Measurements from ENCODE around the gene TNK2. TPM values are rescaled to one million over a fixed set of nuclear protein-coding genes. Genes with fewer than 3 reads are reported as not detected.
"Not testable (repeated sequence)": the region's sequence is repeated elsewhere in the genome, so short reads cannot be mapped to it uniquely, and the experiment has no call there.

The TNK2 gene
- polyA plus RNA-seq, 4 donors: 6.7 to 32.8 (median 16.2) TPM

DNA sequence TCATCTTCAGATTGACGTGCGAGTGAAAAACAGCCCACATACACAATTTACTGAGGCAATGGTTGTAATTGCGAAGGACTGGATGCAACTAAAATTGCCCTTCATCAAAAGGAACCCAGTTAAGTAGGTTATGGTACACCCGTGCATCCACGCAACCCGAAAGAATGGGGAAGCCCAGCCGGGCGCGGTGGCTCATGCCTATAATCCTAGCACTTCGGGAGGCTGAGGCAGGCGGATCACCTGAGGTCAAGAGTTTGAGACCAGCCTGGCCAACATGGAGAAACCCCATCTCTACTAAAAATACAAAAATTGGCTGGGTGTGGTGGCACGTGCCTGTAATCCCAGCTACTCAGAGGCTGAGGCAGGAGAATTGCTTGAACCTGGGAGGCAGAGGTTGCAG is 46.0 kb downstream of the TNK2 start:
- H3K36me3 ChIP-seq (ENCODE audit: control insufficient read depth in 3 of 3, insufficient read depth in 2 of 3, low read depth in 1 of 3, low read length in 3 of 3): peaks cover 0 to 33% (median 2%) of the 10 kb centered on the region in 3 donors
- 92 to 95% (median 92%) methylated on average over 12 of the region's 12 CpGs for WGBS, 3 donors
- H3K27ac ChIP-seq (ENCODE audit: low read depth in 1 of 3, low read length in 2 of 3); H3K27me3 ChIP-seq (ENCODE audit: control insufficient read depth in 3 of 3, insufficient read depth in 3 of 3, low read length in 3 of 3); H3K9me3 ChIP-seq (ENCODE audit: control insufficient read depth in 2 of 2, insufficient read depth in 1 of 2, low read depth in 1 of 2, low read length in 1 of 2); DNase-seq; FAIRE-seq; H3K4me3 ChIP-seq (ENCODE audit: low read depth in 1 of 3, low read length in 3 of 3); H3K4me1 ChIP-seq (ENCODE audit: control insufficient read depth in 3 of 3, insufficient read depth in 2 of 3, low read depth in 1 of 3, low read length in 2 of 3): not testable (repeated sequence)

DNA sequence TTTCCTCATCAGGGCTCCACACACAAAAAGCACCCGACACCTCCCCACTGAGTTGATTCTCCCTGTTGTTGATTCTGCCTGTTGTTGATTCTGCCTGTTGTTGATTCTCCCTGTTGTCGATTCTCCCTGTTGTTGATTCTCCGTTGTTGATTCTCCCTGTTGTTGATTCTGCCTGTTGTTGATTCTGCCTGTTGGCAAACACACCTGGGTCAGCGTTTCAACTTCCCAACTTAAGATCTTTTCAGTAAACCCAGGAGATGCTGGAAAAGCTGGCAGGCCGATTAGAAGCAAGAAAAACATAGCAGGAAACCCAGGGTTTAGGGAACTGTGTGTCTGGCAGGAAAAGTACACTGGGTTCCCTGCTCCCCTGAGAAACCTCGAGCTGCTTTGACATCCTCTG is 47.9 kb downstream of the TNK2 start:
- no peak for FAIRE-seq
- H3K9me3 ChIP-seq (ENCODE audit: control insufficient read depth in 2 of 2, insufficient read depth in 1 of 2, low read depth in 1 of 2, low read length in 1 of 2): no peaks in the 10 kb centered on the region
- H3K4me1 ChIP-seq (ENCODE audit: control insufficient read depth in 3 of 3, insufficient read depth in 2 of 3, low read depth in 1 of 3, low read length in 2 of 3): peaks cover 0 to 10% (median 0%) of the 10 kb centered on the region in 3 donors
- DNase-seq: no peak
- peaks cover 0 to 15% (median 0%) of the 10 kb centered on the region in 3 donors for H3K36me3 ChIP-seq (ENCODE audit: control insufficient read depth in 3 of 3, insufficient read depth in 2 of 3, low read depth in 1 of 3, low read length in 3 of 3)
- WGBS, 3 donors: 63 to 69% (median 66%) methylated on average over 6 of the region's 6 CpGs
- no peak overlapping the region for H3K4me3 ChIP-seq (ENCODE audit: low read depth in 1 of 3, low read length in 3 of 3)
- H3K27ac ChIP-seq (ENCODE audit: low read depth in 1 of 3, low read length in 2 of 3): no peak overlapping the region
- peaks cover 0 to 6% (median 0%) of the 10 kb centered on the region in 3 donors for H3K27me3 ChIP-seq (ENCODE audit: control insufficient read depth in 3 of 3, insufficient read depth in 3 of 3, low read length in 3 of 3)

DNA sequence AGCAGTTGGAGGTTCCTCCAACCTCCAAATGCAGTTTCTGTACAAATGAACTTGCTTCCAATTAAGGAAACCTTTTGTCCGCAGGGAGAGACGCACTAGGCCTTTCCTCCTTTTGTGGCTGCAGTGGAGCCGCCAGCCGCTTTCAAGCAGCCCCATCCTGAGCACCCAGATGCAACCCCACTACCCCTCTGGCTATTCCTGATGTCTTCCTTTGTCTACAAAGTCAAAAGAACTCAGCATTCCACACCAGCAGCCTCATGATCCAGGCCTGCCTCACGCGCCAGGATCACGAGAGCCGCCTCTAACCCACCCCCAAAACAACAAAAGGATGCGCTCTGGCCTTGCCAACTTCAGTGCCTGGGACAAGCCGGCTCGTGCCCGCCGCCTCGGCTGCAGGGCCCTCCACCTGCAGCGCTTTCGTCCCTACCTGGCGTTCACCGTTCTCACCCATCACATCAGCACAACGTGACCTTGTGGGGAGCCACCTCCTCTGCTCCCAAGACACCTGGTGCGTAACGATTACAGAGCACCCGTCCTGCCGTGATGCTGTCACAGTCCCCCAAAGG is 48.4 kb downstream of the TNK2 start:
- WGBS, 3 donors: 82 to 87% (median 84%) methylated on average over 22 to 23 of the region's 23 CpGs

DNA sequence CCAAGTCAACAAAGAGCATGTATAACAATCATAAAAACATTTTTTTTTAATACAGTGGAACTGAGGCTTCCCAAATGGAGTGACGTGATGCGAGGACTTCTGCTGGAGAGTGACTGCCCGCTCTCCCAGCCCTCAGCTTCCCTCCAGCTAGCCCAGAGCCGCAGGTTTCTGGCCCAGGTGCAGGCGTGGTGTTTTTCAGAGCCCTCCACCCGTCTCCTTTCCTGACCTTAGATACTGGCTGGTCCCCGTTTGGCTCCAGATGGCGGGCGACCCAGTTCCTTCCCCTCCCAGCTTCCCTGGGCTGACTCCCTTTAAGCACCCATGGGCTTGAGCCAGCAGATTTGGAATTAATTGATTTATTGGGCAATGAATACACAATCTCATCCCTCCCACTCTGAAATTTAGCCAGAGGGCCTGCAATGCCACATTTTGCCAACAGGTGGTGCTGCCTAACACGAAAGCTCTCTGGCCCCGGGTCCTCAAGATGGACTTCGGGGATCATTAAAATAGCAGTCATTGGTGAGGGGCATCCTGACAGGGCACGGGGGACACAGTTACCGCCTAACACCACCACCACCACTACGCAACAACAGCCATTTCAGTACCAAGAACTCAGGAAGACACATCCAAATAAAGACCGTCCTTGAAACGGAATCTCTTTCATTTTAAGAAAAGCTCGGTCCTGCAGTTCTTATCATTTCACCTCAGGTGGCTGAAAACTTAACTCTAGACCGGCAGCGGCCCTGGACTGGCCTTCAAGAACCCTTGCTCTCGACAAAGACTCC is 49.1 kb downstream of the TNK2 start:
- peaks cover 0 to 10% (median 0%) of the 10 kb centered on the region in 3 donors for H3K4me1 ChIP-seq (ENCODE audit: control insufficient read depth in 3 of 3, insufficient read depth in 2 of 3, low read depth in 1 of 3, low read length in 2 of 3)
- peaks cover 0 to 11% (median 0%) of the 10 kb centered on the region in 3 donors for H3K36me3 ChIP-seq (ENCODE audit: control insufficient read depth in 3 of 3, insufficient read depth in 2 of 3, low read depth in 1 of 3, low read length in 3 of 3)
- no peak overlapping the region for H3K27ac ChIP-seq (ENCODE audit: low read depth in 1 of 3, low read length in 2 of 3)
- H3K27me3 ChIP-seq (ENCODE audit: control insufficient read depth in 3 of 3, insufficient read depth in 3 of 3, low read length in 3 of 3): peaks cover 0 to 6% (median 0%) of the 10 kb centered on the region in 3 donors
- no peaks in the 10 kb centered on the region for H3K9me3 ChIP-seq (ENCODE audit: control insufficient read depth in 2 of 2, insufficient read depth in 1 of 2, low read depth in 1 of 2, low read length in 1 of 2)
- DNase-seq (peak; percentile 68 to 79), FAIRE-seq (no peak)
- 7 to 17% (median 7%) methylated on average over 21 of the region's 21 CpGs for WGBS, 3 donors
- H3K4me3 ChIP-seq (ENCODE audit: low read depth in 1 of 3, low read length in 3 of 3): no peak overlapping the region

More for the DNA sequence above, 48.4 kb downstream of the TNK2 start:
- Histone ChIP-seq H3K9me3 (ENCODE audit: control insufficient read depth in 2 of 2, insufficient read depth in 1 of 2, low read depth in 1 of 2, low read length in 1 of 2) (no peaks in the 10 kb centered on the region), H3K4me3 (ENCODE audit: low read depth in 1 of 3, low read length in 3 of 3) (no peak overlapping the region), H3K36me3 (ENCODE audit: control insufficient read depth in 3 of 3, insufficient read depth in 2 of 3, low read depth in 1 of 3, low read length in 3 of 3) (peaks cover 0 to 12% (median 0%) of the 10 kb centered on the region in 3 donors), H3K4me1 (ENCODE audit: control insufficient read depth in 3 of 3, insufficient read depth in 2 of 3, low read depth in 1 of 3, low read length in 2 of 3) (peaks cover 0 to 10% (median 0%) of the 10 kb centered on the region in 3 donors), H3K27ac (ENCODE audit: low read depth in 1 of 3, low read length in 2 of 3) (no peak overlapping the region), H3K27me3 (ENCODE audit: control insufficient read depth in 3 of 3, insufficient read depth in 3 of 3, low read length in 3 of 3) (peaks cover 0 to 6% (median 0%) of the 10 kb centered on the region in 3 donors)
- no peak for FAIRE-seq
- no peak for DNase-seq

DNA sequence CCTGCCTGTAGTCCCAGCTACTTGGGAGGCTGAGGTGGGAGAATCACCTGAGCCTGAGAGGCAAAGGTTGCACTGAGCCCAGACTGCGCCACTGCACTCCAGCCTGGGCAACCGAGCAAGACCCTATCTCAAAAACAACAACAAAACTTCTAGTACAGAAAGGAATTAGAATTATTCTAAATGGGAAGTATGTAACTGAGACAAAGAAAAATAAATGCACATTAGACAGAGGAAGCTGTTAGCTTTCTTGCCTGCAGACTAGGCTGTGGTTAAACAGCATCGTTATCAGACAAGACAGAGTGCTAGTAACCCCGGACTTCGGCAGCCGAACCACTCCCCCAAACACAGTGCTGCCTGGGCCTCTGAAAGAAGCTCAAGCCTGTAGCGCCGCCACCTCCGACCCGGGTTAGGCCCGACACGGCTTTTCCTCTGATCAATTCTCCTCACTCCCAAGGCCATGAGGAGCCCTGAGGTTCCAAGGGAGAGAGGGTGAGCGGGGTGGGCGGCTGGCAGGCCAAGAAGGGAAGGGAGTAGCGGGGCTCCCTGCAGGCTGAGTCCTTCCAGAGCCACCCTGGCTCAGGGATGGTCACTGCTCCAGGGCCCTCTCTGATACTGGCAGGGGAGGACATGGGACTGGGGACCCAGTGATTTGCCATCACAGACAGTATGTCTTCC is 51.8 kb downstream of the TNK2 start:
- peaks cover 0 to 10% (median 0%) of the 10 kb centered on the region in 3 donors for H3K4me1 ChIP-seq (ENCODE audit: control insufficient read depth in 3 of 3, insufficient read depth in 2 of 3, low read depth in 1 of 3, low read length in 2 of 3)
- H3K4me3 ChIP-seq (ENCODE audit: low read depth in 1 of 3, low read length in 3 of 3): no peak overlapping the region
- no peaks in the 10 kb centered on the region for H3K9me3 ChIP-seq (ENCODE audit: control insufficient read depth in 2 of 2, insufficient read depth in 1 of 2, low read depth in 1 of 2, low read length in 1 of 2)
- 47 to 56% (median 47%) methylated on average over 13 to 15 of the region's 15 CpGs for WGBS, 3 donors
- no peak for FAIRE-seq
- peaks cover 0 to 6% (median 0%) of the 10 kb centered on the region in 3 donors for H3K27me3 ChIP-seq (ENCODE audit: control insufficient read depth in 3 of 3, insufficient read depth in 3 of 3, low read length in 3 of 3)
- DNase-seq: peak; percentile 19 to 29
- no peaks in the 10 kb centered on the region for H3K36me3 ChIP-seq (ENCODE audit: control insufficient read depth in 3 of 3, insufficient read depth in 2 of 3, low read depth in 1 of 3, low read length in 3 of 3)
- no peak overlapping the region for H3K27ac ChIP-seq (ENCODE audit: low read depth in 1 of 3, low read length in 2 of 3)

DNA sequence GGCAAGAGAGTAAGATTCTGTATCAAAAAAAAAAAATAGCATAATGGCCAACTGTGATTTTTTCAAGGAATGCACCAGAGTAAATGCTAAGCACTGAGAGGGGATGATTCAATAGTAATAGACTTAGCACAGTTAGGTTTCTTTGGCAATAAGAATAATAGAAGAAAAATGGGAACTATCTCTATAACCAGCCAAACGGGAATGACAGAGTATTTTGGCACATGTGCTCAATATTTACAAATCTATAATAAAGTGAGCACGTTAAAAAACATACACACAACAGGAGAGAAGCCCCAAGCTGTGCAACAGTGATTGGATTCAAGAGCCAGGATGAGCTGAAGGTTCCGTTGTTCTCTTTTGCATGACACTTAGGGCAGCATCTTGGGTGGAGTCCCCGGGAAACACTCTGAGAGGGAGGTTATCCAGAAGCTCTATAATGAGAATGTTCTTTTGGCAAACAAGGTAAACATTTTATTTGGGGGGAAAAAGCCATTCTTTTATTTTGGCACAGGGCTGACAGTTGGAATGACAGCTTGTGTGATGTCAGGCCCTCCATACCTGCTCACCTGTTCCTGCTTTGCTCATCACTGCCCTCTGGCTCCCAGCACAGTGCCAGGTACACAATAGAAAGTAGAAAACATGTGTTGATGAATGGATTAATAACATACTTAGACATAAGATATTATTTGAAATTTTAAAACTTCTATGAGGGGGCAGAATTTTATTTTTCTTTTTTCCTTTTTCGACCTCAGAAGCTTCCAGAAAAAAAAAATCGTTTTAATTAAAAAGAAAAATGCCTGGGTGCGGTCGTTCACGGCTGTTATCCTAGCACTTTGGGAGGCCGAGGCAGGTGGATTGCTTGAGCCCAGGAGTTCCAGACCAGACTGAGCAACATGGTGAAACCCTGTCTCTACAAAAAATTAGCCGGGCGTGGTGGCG is 52.6 kb downstream of the TNK2 start:
- Histone ChIP-seq H3K4me1 (ENCODE audit: control insufficient read depth in 3 of 3, insufficient read depth in 2 of 3, low read depth in 1 of 3, low read length in 2 of 3) (peaks cover 0 to 10% (median 0%) of the 10 kb centered on the region in 3 donors), H3K36me3 (ENCODE audit: control insufficient read depth in 3 of 3, insufficient read depth in 2 of 3, low read depth in 1 of 3, low read length in 3 of 3) (no peaks in the 10 kb centered on the region), H3K27me3 (ENCODE audit: control insufficient read depth in 3 of 3, insufficient read depth in 3 of 3, low read length in 3 of 3) (peaks cover 0 to 6% (median 0%) of the 10 kb centered on the region in 3 donors), H3K4me3 (ENCODE audit: low read depth in 1 of 3, low read length in 3 of 3) (no peak overlapping the region), H3K9me3 (ENCODE audit: control insufficient read depth in 2 of 2, insufficient read depth in 1 of 2, low read depth in 1 of 2, low read length in 1 of 2) (no peaks in the 10 kb centered on the region), H3K27ac (ENCODE audit: low read depth in 1 of 3, low read length in 2 of 3) (no peak overlapping the region)
- FAIRE-seq (no peak), DNase-seq (peak in 1 of 2 donors; percentile 39)
- 76 to 78% (median 77%) methylated on average over 13 of the region's 13 CpGs for WGBS, 3 donors

DNA sequence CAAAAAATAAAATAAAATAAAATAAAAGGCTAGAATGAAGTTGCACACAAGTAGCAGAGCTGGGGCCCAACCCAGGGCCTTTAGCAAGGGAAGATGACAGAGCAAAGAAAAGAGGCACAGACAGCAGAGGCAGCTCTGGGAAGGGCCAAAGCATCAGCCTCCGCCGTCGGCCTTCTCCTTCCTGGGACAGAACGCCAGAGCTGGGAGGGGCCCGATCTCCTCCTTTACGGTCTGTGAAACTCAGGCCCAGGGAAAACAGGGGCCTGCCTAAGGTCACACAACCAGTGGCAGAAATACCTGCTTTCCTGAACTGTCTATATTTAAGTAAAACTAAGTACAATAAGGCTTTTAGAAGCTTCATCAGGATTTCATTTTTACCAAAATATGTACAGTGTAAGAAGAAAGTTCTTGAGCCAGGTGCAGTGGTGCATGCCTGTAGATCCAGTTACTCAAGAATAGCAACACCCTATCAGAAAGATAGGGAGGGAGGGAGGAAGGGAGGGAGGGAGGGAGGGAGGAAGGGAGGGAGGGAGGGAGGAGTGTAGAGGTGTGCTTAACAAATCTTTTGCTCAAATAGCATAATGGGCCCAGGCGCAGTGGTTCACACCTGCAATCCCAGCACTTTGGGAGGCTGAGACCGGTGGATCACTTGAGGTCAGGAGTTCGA is 53.6 kb downstream of the TNK2 start:
- 54 to 69% (median 68%) methylated on average over 9 of the region's 9 CpGs for WGBS, 3 donors
- Histone ChIP-seq H3K9me3 (ENCODE audit: control insufficient read depth in 2 of 2, insufficient read depth in 1 of 2, low read depth in 1 of 2, low read length in 1 of 2) (no peaks in the 10 kb centered on the region), H3K27me3 (ENCODE audit: control insufficient read depth in 3 of 3, insufficient read depth in 3 of 3, low read length in 3 of 3) (peaks cover 0 to 2% (median 0%) of the 10 kb centered on the region in 3 donors), H3K36me3 (ENCODE audit: control insufficient read depth in 3 of 3, insufficient read depth in 2 of 3, low read depth in 1 of 3, low read length in 3 of 3) (no peaks in the 10 kb centered on the region), H3K4me3 (ENCODE audit: low read depth in 1 of 3, low read length in 3 of 3) (no peak overlapping the region), H3K27ac (ENCODE audit: low read depth in 1 of 3, low read length in 2 of 3) (no peak overlapping the region), H3K4me1 (ENCODE audit: control insufficient read depth in 3 of 3, insufficient read depth in 2 of 3, low read depth in 1 of 3, low read length in 2 of 3) (peaks cover 0 to 10% (median 0%) of the 10 kb centered on the region in 3 donors)
- FAIRE-seq (no peak), DNase-seq (no peak)

Data from small intestine (tissue), 7 donors.